Adipocyte (in vitro differentiated cells): Measurements from ENCODE around the gene MED27.
"Not testable (repeated sequence)": the region's sequence is repeated elsewhere in the genome, so short reads cannot be mapped to it uniquely, and the experiment has no call there.

Source experiments
- DNase-seq: peaks from one replicate; pipeline ENCODE4 v3.0.0-alpha.2; 2015; ENCODE audit warnings: low read depth
- H3K27me3 ChIP-seq: replicated peaks from 2 replicates; pipeline ENCODE4 v1.7.0; 2013; ENCODE audit warnings: mild to moderate bottlenecking, low read length, moderate library complexity; ENCODE audit not compliant: control insufficient read depth, insufficient read depth
- H3K36me3 ChIP-seq: 2 replicates; pipeline ENCODE4 v1.7.0; 2013; ENCODE audit warnings: low read length, mild to moderate bottlenecking, moderate library complexity; ENCODE audit not compliant: control insufficient read depth, insufficient read depth, severe bottlenecking
- H3K4me1 ChIP-seq: 2 replicates; pipeline ENCODE4 v1.7.0; 2013; ENCODE audit warnings: mild to moderate bottlenecking, low read length, moderate library complexity; ENCODE audit not compliant: control insufficient read depth, insufficient read depth
- H3K4me3 ChIP-seq: 2 replicates; pipeline ENCODE4 v1.7.0; 2013; ENCODE audit warnings: mild to moderate bottlenecking, low read length, moderate library complexity
- H3K9ac ChIP-seq: 2 replicates; pipeline ENCODE4 v1.7.0; 2013; ENCODE audit warnings: mild to moderate bottlenecking, low read length, moderate library complexity
- H3K9me3 ChIP-seq: 2 replicates; pipeline ENCODE4 v1.7.0; 2013; ENCODE audit warnings: mild to moderate bottlenecking, low read length, moderate library complexity; ENCODE audit not compliant: control insufficient read depth

Gene MED27

GRCh38 chr9:132074736-132075135 is 4.9 kb downstream of the MED27 start:
- peak; percentile 75 for DNase-seq
- H3K36me3 ChIP-seq: peaks cover 34% of the 10 kb centered on the region
- H3K4me1 ChIP-seq: peaks cover 27% of the 10 kb centered on the region
- no peak overlapping the region for H3K4me3 ChIP-seq
- no peaks in the 10 kb centered on the region for H3K9me3 ChIP-seq
- H3K27me3 ChIP-seq: no peaks in the 10 kb centered on the region
- H3K9ac ChIP-seq: no peak overlapping the region

- Histone ChIP-seq H3K36me3 (peaks cover 40% of the 10 kb centered on the region), H3K27me3 (no peaks in the 10 kb centered on the region), H3K4me3 (no peak overlapping the region), H3K9ac (no peak overlapping the region), H3K4me1 (peaks cover 13% of the 10 kb centered on the region), H3K9me3 (no peaks in the 10 kb centered on the region)
- no peak for DNase-seq
These were observed 7.7 kb downstream of the MED27 start for GRCh38 chr9:132071847-132072507.

- no peak overlapping the region for H3K9ac ChIP-seq
- no peaks in the 10 kb centered on the region for H3K9me3 ChIP-seq
- peak; percentile 56 for DNase-seq
- peaks cover 30% of the 10 kb centered on the region for H3K36me3 ChIP-seq
- no peak overlapping the region for H3K4me3 ChIP-seq
- peaks cover 4% of the 10 kb centered on the region for H3K4me1 ChIP-seq
- H3K27me3 ChIP-seq: no peaks in the 10 kb centered on the region
These were observed 10.4 kb downstream of the MED27 start for GRCh38 chr9:132069046-132069898.

GRCh38 chr9:132068605-132069004 is 11.1 kb downstream of the MED27 start:
- DNase-seq: no peak
- Histone ChIP-seq H3K9ac (no peak overlapping the region), H3K36me3 (peaks cover 33% of the 10 kb centered on the region), H3K4me3 (no peak overlapping the region), H3K4me1 (no peaks in the 10 kb centered on the region), H3K9me3 (no peaks in the 10 kb centered on the region), H3K27me3 (no peaks in the 10 kb centered on the region)

- Histone ChIP-seq H3K9ac (no peak overlapping the region), H3K4me1 (no peaks in the 10 kb centered on the region), H3K36me3 (peaks cover 18% of the 10 kb centered on the region), H3K9me3 (no peaks in the 10 kb centered on the region), H3K4me3 (no peak overlapping the region), H3K27me3 (no peaks in the 10 kb centered on the region)
- no peak for DNase-seq
These were observed 13.2 kb downstream of the MED27 start for GRCh38 chr9:132066511-132066910.

GRCh38 chr9:132066057-132066456 is 13.6 kb downstream of the MED27 start:
- Histone ChIP-seq H3K9me3 (no peaks in the 10 kb centered on the region), H3K4me3 (no peak overlapping the region)
- DNase-seq: no peak

GRCh38 chr9:132063281-132063680 is 16.4 kb downstream of the MED27 start:
- Histone ChIP-seq H3K9me3 (no peaks in the 10 kb centered on the region), H3K36me3 (peaks cover 13% of the 10 kb centered on the region), H3K4me1 (no peaks in the 10 kb centered on the region), H3K27me3 (no peaks in the 10 kb centered on the region), H3K9ac (no peak overlapping the region), H3K4me3 (no peak overlapping the region)
- no peak for DNase-seq

More at GRCh38 chr9:132066057-132066456, 13.6 kb downstream of the MED27 start:
- Histone ChIP-seq H3K27me3 (no peaks in the 10 kb centered on the region), H3K4me1 (no peaks in the 10 kb centered on the region), H3K9ac (no peak overlapping the region), H3K36me3 (peaks cover 18% of the 10 kb centered on the region)

- H3K27me3 ChIP-seq: no peaks in the 10 kb centered on the region
- no peaks in the 10 kb centered on the region for H3K9me3 ChIP-seq
- no peaks in the 10 kb centered on the region for H3K4me1 ChIP-seq
- H3K36me3 ChIP-seq: peaks cover 13% of the 10 kb centered on the region
- H3K9ac ChIP-seq: no peak overlapping the region
- DNase-seq: no peak
- no peak overlapping the region for H3K4me3 ChIP-seq
These were observed 16.9 kb downstream of the MED27 start for GRCh38 chr9:132062806-132063205.

- H3K36me3 ChIP-seq: peaks cover 9% of the 10 kb centered on the region
- DNase-seq: no peak
- H3K9ac ChIP-seq: no peak overlapping the region
- H3K4me1 ChIP-seq: no peaks in the 10 kb centered on the region
- H3K4me3 ChIP-seq: no peak overlapping the region
- no peaks in the 10 kb centered on the region for H3K27me3 ChIP-seq
- no peaks in the 10 kb centered on the region for H3K9me3 ChIP-seq
These were observed 18.1 kb downstream of the MED27 start for GRCh38 chr9:132061526-132061925.

- DNase-seq: no peak
These were observed 20.3 kb downstream of the MED27 start for GRCh38 chr9:132059361-132059760.

GRCh38 chr9:132058226-132058625 is 21.4 kb downstream of the MED27 start:
- not testable (repeated sequence) for H3K27me3 ChIP-seq, H3K4me1 ChIP-seq, H3K9me3 ChIP-seq, H3K9ac ChIP-seq, H3K36me3 ChIP-seq, DNase-seq, H3K4me3 ChIP-seq

More at GRCh38 chr9:132059361-132059760, 20.3 kb downstream of the MED27 start:
- no peak overlapping the region for H3K4me3 ChIP-seq
- no peaks in the 10 kb centered on the region for H3K9me3 ChIP-seq
- H3K4me1 ChIP-seq: no peaks in the 10 kb centered on the region
- no peaks in the 10 kb centered on the region for H3K27me3 ChIP-seq
- H3K36me3 ChIP-seq: peaks cover 3% of the 10 kb centered on the region
- H3K9ac ChIP-seq: no peak overlapping the region
